ENCODE measurements around the gene ARHGAP15.

DNA sequence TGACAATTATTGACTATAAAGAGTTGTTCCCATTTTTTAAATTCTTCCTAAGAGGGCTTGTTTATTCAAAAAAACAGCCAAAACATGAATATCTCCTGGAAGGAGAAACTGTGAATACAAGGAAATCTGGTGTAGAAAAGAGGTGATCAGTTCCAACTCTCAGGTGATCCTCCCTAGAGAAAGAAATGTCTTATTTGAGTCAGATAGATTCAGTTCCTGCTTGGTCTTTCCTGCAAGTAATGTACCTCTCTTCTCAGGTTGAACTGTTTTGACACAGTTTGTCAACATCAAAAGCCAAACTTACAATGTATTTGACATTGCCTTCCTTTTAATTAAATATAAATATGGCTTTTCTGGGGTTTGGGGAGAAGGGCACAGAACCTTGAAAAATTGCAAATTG, 567.4 kb downstream of the ARHGAP15 start:
- TF ChIP-seq, protein P1, sequence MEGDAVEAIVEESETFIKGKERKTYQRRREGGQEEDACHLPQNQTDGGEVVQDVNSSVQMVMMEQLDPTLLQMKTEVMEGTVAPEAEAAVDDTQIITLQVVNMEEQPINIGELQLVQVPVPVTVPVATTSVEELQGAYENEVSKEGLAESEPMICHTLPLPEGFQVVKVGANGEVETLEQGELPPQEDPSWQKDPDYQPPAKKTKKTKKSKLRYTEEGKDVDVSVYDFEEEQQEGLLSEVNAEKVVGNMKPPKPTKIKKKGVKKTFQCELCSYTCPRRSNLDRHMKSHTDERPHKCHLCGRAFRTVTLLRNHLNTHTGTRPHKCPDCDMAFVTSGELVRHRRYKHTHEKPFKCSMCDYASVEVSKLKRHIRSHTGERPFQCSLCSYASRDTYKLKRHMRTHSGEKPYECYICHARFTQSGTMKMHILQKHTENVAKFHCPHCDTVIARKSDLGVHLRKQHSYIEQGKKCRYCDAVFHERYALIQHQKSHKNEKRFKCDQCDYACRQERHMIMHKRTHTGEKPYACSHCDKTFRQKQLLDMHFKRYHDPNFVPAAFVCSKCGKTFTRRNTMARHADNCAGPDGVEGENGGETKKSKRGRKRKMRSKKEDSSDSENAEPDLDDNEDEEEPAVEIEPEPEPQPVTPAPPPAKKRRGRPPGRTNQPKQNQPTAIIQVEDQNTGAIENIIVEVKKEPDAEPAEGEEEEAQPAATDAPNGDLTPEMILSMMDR (IDR thresholded peaks at IDR 0.05; ENCODE audit: low read depth, low read length, missing input control), result no peak
- TF ChIP-seq YY1 (IDR thresholded peaks at IDR 0.05) (no peak), EGR1 (IDR thresholded peaks at IDR 0.05; ENCODE audit: low read depth in 2 of 2) (no peak), GABPA (IDR thresholded peaks at IDR 0.05 in 1 of 2, conservative IDR thresholded peaks at IDR 0.05 in 1 of 2) (no peak)
- TF ChIP-seq, protein P2, sequence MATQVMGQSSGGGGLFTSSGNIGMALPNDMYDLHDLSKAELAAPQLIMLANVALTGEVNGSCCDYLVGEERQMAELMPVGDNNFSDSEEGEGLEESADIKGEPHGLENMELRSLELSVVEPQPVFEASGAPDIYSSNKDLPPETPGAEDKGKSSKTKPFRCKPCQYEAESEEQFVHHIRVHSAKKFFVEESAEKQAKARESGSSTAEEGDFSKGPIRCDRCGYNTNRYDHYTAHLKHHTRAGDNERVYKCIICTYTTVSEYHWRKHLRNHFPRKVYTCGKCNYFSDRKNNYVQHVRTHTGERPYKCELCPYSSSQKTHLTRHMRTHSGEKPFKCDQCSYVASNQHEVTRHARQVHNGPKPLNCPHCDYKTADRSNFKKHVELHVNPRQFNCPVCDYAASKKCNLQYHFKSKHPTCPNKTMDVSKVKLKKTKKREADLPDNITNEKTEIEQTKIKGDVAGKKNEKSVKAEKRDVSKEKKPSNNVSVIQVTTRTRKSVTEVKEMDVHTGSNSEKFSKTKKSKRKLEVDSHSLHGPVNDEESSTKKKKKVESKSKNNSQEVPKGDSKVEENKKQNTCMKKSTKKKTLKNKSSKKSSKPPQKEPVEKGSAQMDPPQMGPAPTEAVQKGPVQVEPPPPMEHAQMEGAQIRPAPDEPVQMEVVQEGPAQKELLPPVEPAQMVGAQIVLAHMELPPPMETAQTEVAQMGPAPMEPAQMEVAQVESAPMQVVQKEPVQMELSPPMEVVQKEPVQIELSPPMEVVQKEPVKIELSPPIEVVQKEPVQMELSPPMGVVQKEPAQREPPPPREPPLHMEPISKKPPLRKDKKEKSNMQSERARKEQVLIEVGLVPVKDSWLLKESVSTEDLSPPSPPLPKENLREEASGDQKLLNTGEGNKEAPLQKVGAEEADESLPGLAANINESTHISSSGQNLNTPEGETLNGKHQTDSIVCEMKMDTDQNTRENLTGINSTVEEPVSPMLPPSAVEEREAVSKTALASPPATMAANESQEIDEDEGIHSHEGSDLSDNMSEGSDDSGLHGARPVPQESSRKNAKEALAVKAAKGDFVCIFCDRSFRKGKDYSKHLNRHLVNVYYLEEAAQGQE (IDR thresholded peaks at IDR 0.05), result no peak
- TF ChIP-seq, protein P3, sequence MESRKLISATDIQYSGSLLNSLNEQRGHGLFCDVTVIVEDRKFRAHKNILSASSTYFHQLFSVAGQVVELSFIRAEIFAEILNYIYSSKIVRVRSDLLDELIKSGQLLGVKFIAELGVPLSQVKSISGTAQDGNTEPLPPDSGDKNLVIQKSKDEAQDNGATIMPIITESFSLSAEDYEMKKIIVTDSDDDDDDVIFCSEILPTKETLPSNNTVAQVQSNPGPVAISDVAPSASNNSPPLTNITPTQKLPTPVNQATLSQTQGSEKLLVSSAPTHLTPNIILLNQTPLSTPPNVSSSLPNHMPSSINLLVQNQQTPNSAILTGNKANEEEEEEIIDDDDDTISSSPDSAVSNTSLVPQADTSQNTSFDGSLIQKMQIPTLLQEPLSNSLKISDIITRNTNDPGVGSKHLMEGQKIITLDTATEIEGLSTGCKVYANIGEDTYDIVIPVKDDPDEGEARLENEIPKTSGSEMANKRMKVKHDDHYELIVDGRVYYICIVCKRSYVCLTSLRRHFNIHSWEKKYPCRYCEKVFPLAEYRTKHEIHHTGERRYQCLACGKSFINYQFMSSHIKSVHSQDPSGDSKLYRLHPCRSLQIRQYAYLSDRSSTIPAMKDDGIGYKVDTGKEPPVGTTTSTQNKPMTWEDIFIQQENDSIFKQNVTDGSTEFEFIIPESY (IDR thresholded peaks at IDR 0.05), result no peak

Measured in liver (tissue), 3 donors.